ENCODE results near the gene C9.
"Not testable (repeated sequence)": the region's sequence is repeated elsewhere in the genome, so short reads cannot be mapped to it uniquely, and the experiment has no call there.

C9 gene

DNA sequence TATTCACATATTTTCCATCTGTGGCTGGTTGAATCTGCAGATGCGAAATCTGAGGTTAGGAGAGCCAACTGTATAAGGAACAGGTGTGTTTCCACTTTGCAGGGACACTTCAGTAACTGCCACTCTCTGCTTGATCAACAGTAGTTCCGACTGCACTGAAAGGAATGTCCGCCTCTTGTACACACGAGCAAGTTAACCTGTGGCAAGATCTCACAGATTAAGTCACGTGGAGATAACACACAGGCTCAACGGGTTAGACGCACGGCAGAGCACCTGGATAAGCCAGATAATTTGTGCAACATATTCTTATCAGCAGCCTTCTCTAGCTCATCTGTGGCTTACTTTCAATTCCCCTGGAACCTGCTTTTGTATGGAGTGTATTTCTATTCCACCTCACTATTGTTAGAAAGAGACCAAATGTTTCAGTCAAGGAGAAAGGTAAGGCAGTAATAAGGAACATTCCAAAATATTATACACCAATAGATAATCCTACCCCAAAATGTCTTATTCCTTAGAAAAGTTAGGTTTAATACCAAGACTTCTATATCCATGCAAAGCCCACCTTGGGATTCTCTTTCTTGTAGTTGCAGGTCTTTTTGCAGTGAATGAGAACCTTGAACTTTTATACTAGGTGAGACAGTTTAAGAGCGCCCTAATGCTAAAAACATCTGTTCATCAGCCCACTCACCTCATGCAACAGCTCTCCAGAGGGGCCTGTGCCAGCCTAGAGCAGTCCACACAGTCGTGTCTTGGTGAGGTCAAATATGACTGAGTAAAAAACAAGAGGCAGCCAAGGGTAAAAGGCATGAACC is 6.5 kb upstream of the C9 start:
- no peak for DNase-seq

DNA sequence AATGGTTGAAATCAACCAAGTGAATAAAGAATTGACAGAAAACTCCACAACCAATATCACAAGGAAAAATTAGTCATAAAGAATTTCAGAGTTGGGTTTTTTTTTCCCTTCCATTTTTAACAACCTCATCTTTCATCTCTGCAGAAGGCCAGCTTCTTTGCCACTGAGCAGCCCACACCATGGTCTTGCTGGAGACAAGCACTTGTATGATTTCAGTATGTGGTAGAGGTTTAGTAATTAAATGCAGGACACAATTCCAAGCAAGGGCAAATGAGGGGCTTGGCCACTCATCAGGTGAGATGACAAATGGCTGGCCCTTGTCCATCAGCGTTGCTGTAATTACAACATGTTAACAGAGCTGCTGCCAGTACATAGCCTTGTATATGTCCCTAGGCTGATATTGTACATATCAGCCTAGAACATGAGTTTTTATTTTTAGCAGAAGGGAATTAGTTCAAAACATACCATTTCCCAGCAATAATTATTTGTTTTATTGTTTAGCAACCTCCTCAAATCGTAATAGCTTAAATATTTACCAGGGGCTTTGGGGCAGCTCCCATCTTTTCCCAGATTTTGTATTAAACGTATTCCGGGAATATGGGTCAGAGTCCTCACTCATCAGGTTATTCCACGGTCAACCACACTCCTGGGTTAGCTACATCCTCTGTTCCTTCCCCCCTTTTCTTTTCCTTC is 5.0 kb upstream of the C9 start:
- no peak for DNase-seq

DNA sequence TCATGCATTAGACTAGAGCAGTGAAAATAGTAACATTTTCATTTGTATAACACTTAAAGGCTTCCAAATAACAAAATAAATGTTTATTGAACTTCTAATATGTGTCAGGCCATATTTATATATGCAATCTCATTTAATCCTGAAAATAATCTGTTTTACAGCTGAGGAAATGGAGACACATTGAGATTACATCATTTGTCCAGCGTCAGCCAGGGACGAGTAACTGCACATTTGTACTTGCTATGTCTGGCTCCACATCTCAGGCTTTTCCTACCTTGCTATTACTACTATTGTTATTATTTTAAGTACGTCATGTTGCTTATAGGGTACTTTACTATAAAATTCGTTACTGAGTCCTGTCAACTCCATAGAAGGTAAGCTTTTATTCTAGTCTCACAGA is 3.8 kb upstream of the C9 start:
- DNase-seq, result no peak

GRCh38 chr5:39367711-39368110 is 3.4 kb upstream of the C9 start:
- no peak for DNase-seq

DNA sequence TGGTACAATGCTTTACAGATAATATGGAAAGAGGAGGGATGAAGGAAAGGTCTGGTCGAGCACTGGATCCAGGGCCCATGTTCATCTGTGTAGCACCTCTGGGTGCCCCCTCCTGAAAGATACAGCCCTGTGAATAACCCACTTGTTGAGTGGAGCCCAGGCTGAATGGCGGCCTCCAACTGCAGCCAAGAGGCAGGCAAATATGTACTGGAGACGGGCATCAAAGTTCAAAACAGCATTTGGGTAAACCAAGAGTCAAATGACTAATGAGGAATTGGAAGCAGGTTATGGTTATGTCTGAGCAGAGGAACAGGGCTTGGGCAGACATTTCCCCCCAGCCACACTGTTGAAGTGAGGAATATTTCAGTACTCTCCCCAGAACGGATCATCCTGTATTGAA is 1.1 kb downstream of the C9 start:
- no peak for DNase-seq

DNA sequence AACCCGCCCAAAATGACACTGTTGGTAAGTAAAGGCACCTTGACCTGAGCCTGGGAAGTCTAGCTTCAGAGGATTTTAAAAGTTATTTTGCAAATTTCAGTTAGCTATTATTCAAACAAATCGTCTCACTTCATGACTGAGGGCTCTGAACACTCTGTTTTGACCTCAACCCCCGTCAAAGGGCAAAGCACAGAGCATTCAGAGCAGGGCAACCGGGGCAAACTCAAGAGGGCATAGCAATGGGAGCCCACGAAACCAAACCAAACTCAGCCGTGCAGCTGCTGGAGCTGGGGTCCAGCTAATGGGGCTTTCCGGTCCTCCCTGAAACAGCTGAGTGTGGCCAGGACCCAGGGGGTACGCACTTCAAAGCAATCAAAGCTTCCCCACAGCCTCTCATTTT is 1.6 kb downstream of the C9 start:
- no peak for DNase-seq

GRCh38 chr5:39361306-39361705 is 3.0 kb downstream of the C9 start:
- DNase-seq, result no peak

- no peak for DNase-seq
Observed at GRCh38 chr5:39360471-39361111, 3.7 kb downstream of the C9 start.

- DNase-seq, result no peak
Observed at GRCh38 chr5:39356263-39356662, 8.0 kb downstream of the C9 start.

DNA sequence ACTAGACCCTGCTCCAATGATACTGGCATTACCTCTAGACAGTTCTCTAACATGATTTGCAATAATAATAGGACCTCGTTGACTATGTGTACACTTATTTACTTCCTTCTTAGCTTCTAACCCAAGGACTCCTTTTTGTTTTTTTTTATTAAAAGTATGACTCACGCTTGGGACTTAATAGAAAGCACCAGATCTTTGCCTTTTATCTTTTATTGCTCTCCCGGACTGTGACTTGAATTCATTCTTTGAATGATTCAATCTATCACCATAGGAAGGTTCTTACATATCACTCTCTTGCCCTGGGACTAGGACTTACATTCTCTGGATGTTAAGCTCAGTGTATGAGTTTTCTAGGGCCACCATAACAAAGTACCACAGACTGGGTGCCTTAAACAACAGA is 9.0 kb downstream of the C9 start:
- DNase-seq, result no peak

DNA sequence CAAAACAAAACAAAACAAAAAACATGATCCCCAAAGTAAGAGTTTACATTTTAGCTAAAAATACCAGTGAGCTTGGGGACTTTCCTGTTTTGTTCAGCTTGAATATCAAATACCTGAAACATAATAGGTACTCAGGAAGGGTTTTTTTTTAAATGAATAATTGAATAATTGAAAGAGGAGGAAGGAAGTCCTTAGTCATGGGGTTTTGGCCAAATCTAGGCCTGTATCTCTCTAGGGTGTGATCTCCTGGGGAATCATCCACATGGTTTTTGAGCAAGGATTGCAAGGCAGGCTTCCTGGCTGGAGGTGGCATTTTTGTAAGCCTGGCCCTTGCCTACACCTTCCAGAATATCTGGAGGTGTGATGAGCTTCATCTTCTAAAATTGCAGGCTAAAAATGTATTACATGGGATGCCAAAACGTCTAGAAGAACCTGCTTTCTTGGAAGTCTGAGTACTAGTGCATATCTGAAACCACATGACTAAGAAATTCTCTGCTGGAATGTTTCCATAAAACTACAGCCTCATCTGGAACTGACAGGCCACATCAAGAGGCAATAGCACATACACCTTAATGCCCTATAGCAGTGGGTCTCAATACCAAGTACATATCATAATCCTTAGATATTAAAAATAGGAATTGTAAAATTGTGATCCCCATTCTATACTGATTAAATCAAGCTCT is 10.4 kb downstream of the C9 start:
- no peak for DNase-seq

GRCh38 chr5:39352951-39353350 is 11.3 kb downstream of the C9 start:
- DNase-seq, result no peak

DNA sequence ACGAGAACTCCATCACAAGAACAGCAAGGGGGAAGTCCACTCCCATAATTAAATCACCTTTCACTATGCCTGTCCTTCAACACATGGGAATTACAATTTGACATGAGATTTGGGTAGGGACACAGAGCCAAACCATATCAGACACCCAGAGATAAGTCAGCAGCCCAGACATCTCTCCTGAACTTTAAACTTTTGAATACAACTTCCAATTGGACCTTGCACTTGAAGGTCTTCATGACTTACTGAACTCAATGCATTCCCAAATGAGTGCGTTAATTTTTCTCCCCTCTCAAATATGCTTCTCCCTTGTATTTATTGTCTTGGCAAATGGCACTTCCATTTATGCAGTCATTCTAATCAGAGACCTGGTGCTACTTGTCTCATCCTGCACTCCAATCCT is 12.1 kb downstream of the C9 start:
- DNase-seq, result no peak

DNA sequence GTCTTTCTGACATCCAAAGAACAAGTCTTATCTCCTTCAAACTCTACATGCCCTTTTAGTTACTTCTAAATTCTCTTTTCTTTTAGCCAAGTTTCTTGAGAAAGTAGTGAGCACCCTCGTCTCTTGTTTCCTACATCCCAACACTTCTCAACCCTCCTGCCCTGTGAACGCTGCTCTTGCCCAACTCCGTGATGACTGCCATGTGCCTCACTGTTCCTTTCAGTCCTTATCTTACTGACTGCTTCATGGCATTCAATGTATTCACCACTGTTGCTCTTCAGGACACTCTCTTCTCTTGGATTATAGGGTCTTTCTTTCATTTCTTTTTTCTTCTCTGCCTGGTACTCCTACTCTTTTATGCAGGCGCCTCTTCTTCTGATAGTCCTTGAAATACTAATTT is 14.8 kb downstream of the C9 start:
- DNase-seq, result no peak

DNA sequence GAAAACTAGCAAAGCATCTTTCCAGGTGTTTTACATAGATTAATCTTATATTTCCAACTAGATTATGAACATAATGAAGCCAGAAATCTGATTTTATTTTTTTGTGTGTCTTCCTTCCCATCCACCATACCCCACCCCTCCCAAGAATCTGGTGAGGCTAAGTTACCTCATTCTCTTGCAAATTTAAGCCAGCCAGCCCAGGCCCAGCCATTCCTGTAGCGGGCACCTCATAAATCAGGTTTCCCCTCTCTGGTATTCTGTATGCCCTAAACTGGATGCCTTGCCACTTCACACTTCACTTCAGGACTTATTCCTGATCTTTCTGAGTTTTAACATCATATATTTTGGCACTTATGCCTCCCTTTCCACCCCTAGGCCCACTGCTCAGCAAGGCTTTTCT is 21.8 kb downstream of the C9 start:
- no peak for DNase-seq

DNA sequence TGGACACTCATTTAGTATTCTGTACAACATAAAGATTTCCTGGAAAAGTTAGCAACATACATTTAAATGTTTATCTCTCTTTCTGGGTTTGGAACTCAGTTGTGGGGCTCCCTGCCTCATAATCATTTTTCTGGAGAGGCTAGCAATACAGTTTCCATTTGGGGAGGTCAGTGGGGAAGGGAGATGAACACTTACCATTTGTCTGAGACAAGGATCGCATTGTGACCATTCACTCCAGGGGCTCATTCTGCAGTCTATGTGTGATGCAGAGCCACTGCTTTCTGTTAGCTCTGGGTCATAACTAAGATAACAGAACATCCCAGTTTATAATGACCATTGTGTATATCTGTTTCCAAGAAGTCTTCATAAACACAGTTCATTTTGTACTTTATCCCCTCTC is 22.4 kb downstream of the C9 start:
- no peak for DNase-seq

DNA sequence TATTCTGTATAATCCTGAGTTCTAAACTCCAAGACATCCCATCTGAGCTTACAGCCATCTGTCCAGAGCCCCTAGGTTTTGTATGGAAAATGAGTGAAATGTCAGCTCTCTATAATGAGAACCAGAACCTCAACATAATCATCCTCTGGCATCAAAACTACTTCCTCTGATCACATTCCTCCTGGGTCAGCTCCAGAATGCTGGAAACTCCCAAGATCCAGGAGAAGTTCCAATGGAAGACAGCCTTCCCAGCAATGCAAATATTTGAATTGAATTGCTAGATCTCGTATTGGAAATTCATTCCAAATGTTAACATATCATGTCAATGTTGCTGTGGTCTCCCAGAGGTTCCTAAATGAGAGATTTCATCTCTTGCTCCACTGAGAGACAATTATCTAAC is 23.8 kb downstream of the C9 start:
- DNase-seq, result no peak

DNA sequence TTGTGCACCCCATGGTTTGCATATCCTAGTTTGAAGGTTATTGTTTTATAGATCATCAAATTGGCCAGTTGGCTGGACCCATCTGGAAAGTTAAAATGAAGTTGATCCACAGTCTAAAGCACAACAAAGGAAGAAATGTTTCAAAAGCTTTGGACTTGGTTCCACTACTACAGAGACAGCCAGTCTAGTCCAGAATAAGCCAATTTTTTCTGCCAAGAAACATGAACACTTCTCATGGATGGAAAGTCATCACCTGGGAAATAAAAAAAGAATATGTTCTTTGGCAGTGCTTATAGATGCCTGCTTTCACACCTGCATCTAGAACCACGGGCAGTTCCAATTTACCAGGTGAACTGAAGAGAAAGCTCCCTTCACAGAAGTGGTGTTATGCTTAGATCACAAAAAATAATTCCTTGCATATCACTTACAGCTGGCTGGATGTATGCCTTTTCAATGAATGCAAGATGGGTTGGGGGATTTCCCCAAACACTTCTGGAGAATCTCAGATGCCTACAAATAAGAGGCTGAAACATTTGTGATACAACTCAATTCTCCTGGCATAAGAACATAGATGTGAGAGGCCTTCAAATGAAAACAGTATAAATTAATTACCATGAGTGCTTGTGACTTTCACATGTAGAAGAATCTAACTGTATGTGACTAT is 26.9 kb downstream of the C9 start:
- no peak for DNase-seq

DNA sequence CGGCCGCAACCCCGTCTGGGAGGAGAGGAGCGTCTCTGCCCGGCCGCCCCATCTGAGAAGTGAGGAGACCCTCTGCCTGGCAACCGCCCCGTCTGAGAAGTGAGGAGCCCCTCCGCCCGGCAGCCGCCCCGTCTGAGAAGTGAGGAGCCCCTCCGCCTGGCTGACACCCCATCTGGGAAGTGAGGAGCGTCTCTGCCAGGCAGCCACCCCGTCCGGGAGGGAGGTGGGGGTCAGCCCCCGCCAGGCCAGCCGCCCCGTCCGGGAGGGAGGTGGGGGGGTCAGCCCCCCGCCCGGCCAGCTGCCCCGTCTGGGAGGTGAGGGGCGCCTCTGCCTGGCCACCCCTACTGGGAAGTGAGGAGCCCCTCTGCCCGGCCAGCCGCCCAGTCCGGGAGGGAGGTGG is 30.0 kb downstream of the C9 start:
- not testable (repeated sequence) for DNase-seq

- no peak for DNase-seq
Observed at GRCh38 chr5:39333104-39333503, 31.2 kb downstream of the C9 start.

GRCh38 chr5:39331861-39332381 is 32.4 kb downstream of the C9 start:
- DNase-seq, result no peak

GRCh38 chr5:39328731-39329130 is 35.6 kb downstream of the C9 start:
- DNase-seq, result no peak

DNA sequence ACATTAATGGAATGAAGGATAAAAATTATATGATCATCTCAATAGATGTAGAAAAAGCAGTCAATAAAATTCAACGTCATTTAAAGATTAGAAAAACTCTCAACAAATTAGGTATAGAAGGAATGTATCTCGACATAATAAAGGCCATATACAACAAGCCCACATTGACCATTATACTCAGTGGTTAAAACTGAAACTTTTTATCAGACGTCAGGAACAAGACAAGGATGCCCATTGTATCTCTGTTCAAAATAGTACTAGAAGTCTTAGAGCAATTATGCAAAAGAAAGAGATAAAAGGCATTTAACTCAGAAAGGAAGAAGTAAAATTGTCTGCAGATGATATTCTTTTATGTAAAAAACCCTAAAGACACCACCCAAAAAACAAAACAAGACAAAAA is 40.8 kb downstream of the C9 start:
- no peak for DNase-seq

All from NCI-H524 treated with DMSO at 0.1 percent for 48 hours (cell line).